ENCODE measurements around the gene ENPP5.
A peak's percentile ranks its signal among the peaks of the same experiment; 100 is the strongest.

Gene ENPP5

GRCh38 chr6:46129629-46130511, 40.9 kb downstream of the ENPP5 start, which contains the start of gene ENPP4 (continued):
- TF ChIP-seq YY2 (tag by site-specific recombination; IDR thresholded peaks at IDR 0.05) (no peak), ZNF514 (tag by site-specific recombination; IDR thresholded peaks at IDR 0.05) (no peak), ZNF747 (tag by site-specific recombination; IDR thresholded peaks at IDR 0.05) (no peak), ZNF202 (tag by site-specific recombination; IDR thresholded peaks at IDR 0.05; ENCODE audit: borderline replicate concordance) (no peak), PRDM1 (tag by site-specific recombination; IDR thresholded peaks at IDR 0.05) (0 out of 2 replicates have a peak, but pooled peaks have one; percentile 28), ZNF391 (tag by site-specific recombination; IDR thresholded peaks at IDR 0.05; ENCODE audit: borderline replicate concordance, low read depth) (0 out of 2 replicates have a peak, but pooled peaks have one; percentile 24), KLF1 (tag by site-specific recombination; IDR thresholded peaks at IDR 0.05) (no peak), ZNF16 (tag by site-specific recombination; IDR thresholded peaks at IDR 0.05; ENCODE audit: low read depth) (no peak), PRDM6 (tag by site-specific recombination; IDR thresholded peaks at IDR 0.05) (no peak), ZNF560 (tag by site-specific recombination; IDR thresholded peaks at IDR 0.05; ENCODE audit: borderline replicate concordance) (no peak), ZNF266 (tag by site-specific recombination; IDR thresholded peaks at IDR 0.05; ENCODE audit: low read depth) (no peak), ZNF624 (tag by site-specific recombination; IDR thresholded peaks at IDR 0.05) (no peak), BCL11A (tag by site-specific recombination; IDR thresholded peaks at IDR 0.05; ENCODE audit: low read depth) (no peak), ZNF791 (tag by site-specific recombination; IDR thresholded peaks at IDR 0.05) (no peak), BCL6B (tag by site-specific recombination; IDR thresholded peaks at IDR 0.05) (no peak), ZNF394 (tag by site-specific recombination; IDR thresholded peaks at IDR 0.05; ENCODE audit: borderline replicate concordance) (no peak), ZNF366 (tag by site-specific recombination; conservative IDR thresholded peaks at IDR 0.05) (peak; percentile 46; the same call in 1 of the 2 replicates), ZNF37A (tag by site-specific recombination; IDR thresholded peaks at IDR 0.05) (no peak), ZIC2 (tag by site-specific recombination; IDR thresholded peaks at IDR 0.05) (no peak; the same call in 1 of the 2 replicates), ZNF76 (tag by site-specific recombination; IDR thresholded peaks at IDR 0.05; ENCODE audit: borderline replicate concordance, low read depth) (peak; percentile 68; the same call in 1 of the 2 replicates), ZSCAN18 (tag by site-specific recombination; IDR thresholded peaks at IDR 0.05) (no peak), RBAK (tag by site-specific recombination; IDR thresholded peaks at IDR 0.05) (no peak), ZNF19 (tag by site-specific recombination; IDR thresholded peaks at IDR 0.05; ENCODE audit: low read depth) (no peak), ZNF248 (tag by site-specific recombination; IDR thresholded peaks at IDR 0.05) (no peak), OVOL3 (tag by site-specific recombination; IDR thresholded peaks at IDR 0.05) (no peak), ZNF398 (tag by site-specific recombination; IDR thresholded peaks at IDR 0.05) (no peak; the same call in 1 of the 2 replicates), ZNF837 (tag by site-specific recombination; IDR thresholded peaks at IDR 0.05) (no peak), ZNF26 (tag by site-specific recombination; IDR thresholded peaks at IDR 0.05) (no peak), ZNF544 (tag by site-specific recombination; IDR thresholded peaks at IDR 0.05) (no peak), ZNF658 (tag by site-specific recombination; IDR thresholded peaks at IDR 0.05) (no peak), ZNF701 (tag by site-specific recombination; IDR thresholded peaks at IDR 0.05) (no peak), EGR2 (tag by site-specific recombination; IDR thresholded peaks at IDR 0.05; ENCODE audit: low read depth) (no peak)

Measured in HEK293 (cell line).